RWPE2 (cell line): ENCODE measurements around the gene CCL4L2.
"Not testable (repeated sequence)": the region's sequence is repeated elsewhere in the genome, so short reads cannot be mapped to it uniquely, and the experiment has no call there.

Experiments
- ATAC-seq: fragments of 200-7000 bp; cut with Tn5 transposase; 3 replicates; pipeline ENCODE4 v1.9.1; 2021; ENCODE audit warnings: low read depth
- DNase-seq: peaks from one replicate; pipeline ENCODE4 v3.0.0-alpha.2; 2020; ENCODE audit warnings: low spot score
- H3K27ac ChIP-seq: fragments of 450-650 bp; 2 replicates; pipeline ENCODE4 v1.5.1; 2017; ENCODE audit warnings: mild to moderate bottlenecking; ENCODE audit not compliant: poor library complexity, severe bottlenecking
- H3K27me3 ChIP-seq: fragments of 250-450 bp; sonication (Bioruptor Pico); 2 replicates; pipeline ENCODE4 v1.5.1; 2021; ENCODE audit warnings: mild to moderate bottlenecking, moderate library complexity; ENCODE audit not compliant: insufficient read depth, poor library complexity, severe bottlenecking
- H3K36me3 ChIP-seq: fragments of 250-450 bp; sonication (Bioruptor Pico); 2 replicates; pipeline ENCODE4 v1.5.1; 2020; ENCODE audit warnings: low read depth, mild to moderate bottlenecking, moderate library complexity
- H3K4me1 ChIP-seq: fragments of 250-450 bp; sonication (Bioruptor Pico); 2 replicates; pipeline ENCODE4 v1.5.1; 2021; ENCODE audit warnings: mild to moderate bottlenecking, moderate library complexity; ENCODE audit not compliant: insufficient read depth, poor library complexity, severe bottlenecking
- H3K4me3 ChIP-seq: fragments of 250-450 bp; sonication (Bioruptor Pico); 2 replicates; pipeline ENCODE4 v1.5.1; 2021; ENCODE audit warnings: mild to moderate bottlenecking, moderate library complexity; ENCODE audit not compliant: severe bottlenecking
- H3K9me3 ChIP-seq: fragments of 250-450 bp; sonication (Bioruptor Pico); 2 replicates; pipeline ENCODE4 v1.5.1; 2021; ENCODE audit warnings: mild to moderate bottlenecking, moderate library complexity; ENCODE audit not compliant: severe bottlenecking
- TF ChIP-seq, protein P1 (sequence below): fragments of 450-650 bp; IDR thresholded peaks from one replicate; pipeline ENCODE4 v1.5.1; 2017; ENCODE audit warnings: mild to moderate bottlenecking, moderate library complexity; ENCODE audit not compliant: poor library complexity, severe bottlenecking

CCL4L2 gene

DNA sequence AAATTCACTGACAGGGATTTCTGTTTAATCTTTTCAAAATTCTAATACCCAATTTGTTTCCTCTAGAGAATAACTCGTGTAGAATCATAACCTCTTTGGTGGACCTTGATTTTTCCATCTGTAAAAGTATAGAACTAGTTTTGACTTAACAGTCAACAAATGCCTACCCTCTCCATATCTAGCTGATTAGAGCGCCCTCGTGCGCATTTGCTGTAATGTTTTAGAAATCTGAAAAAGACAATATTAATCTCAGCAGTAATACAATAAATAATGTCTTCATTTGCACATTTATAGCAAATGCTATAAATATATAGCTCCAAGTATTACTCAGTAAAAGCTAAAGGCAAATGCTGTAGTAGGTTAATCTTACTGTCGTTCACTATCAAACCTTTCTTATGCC lies 18.8 kb downstream of the CCL4L2 start:
- not testable (repeated sequence) for ATAC-seq, H3K27ac ChIP-seq, H3K27me3 ChIP-seq, H3K36me3 ChIP-seq, H3K4me3 ChIP-seq, H3K4me1 ChIP-seq, DNase-seq, H3K9me3 ChIP-seq
- TF ChIP-seq, protein P1, sequence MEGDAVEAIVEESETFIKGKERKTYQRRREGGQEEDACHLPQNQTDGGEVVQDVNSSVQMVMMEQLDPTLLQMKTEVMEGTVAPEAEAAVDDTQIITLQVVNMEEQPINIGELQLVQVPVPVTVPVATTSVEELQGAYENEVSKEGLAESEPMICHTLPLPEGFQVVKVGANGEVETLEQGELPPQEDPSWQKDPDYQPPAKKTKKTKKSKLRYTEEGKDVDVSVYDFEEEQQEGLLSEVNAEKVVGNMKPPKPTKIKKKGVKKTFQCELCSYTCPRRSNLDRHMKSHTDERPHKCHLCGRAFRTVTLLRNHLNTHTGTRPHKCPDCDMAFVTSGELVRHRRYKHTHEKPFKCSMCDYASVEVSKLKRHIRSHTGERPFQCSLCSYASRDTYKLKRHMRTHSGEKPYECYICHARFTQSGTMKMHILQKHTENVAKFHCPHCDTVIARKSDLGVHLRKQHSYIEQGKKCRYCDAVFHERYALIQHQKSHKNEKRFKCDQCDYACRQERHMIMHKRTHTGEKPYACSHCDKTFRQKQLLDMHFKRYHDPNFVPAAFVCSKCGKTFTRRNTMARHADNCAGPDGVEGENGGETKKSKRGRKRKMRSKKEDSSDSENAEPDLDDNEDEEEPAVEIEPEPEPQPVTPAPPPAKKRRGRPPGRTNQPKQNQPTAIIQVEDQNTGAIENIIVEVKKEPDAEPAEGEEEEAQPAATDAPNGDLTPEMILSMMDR: peak; percentile 21

DNA sequence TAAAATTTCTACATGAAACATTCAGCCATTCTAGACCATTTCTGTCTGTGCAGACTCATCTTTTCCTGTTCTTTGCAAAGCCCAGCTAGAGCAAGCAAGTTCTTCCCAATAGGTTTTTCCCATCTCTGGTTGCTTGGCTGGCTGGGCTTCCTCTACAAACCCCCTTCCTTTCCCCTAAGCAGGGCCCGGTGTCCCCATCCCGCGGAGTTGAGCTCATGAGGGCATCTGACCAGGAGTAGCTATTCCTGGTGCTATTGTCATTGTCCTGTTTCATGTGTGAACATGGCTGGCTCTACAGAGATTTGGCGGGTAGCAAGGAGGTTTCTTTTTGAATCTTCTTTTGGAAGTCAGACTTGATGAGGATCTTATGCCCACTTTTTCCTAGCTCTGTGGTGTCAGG lies 31.2 kb downstream of the CCL4L2 start:
- H3K9me3 ChIP-seq, H3K27ac ChIP-seq, H3K4me1 ChIP-seq, H3K27me3 ChIP-seq, H3K4me3 ChIP-seq, ATAC-seq, H3K36me3 ChIP-seq, DNase-seq: not testable (repeated sequence)
